ENCODE data around the gene SLC28A3. TPM values are rescaled to one million over a fixed set of nuclear protein-coding genes. Genes with fewer than 3 reads are reported as not detected.

The SLC28A3 gene
- total and polyA plus RNA-seq, 10 of the 15 experiments (the other 5 are each of a cell fraction or from before 2014, with no cell fraction given) = 0.03 to 0.39 (median 0.07) TPM; not detected in 2

GRCh38 chr9:84339503-84339902 is 1.1 kb downstream of the SLC28A3 start:
- H3K4me1 ChIP-seq (ENCODE audit: control insufficient read depth, insufficient read depth, low read length) = no peaks in the 10 kb centered on the region
- H2AFZ ChIP-seq (ENCODE audit: control insufficient read depth, low read depth, low read length) = no peak overlapping the region
- ChIA-PET SMC1A (ENCODE audit: uncharacterized antibody, unreplicated experiment) (no interaction called here), POLR2A (no interaction called here), RAD21 (ENCODE audit: unreplicated experiment) (no interaction called here), CTCF (no interaction called here)
- no peaks in the 10 kb centered on the region for H4K20me1 ChIP-seq (ENCODE audit: control insufficient read depth, insufficient read depth)
- no peak overlapping the region for H3K4me3 ChIP-seq
- no peak overlapping the region for H3K4me2 ChIP-seq (ENCODE audit: control insufficient read depth, insufficient read depth)
- H3K9me3 ChIP-seq (replicated peaks; ENCODE audit: control insufficient read depth, insufficient read depth, low read length) = no peaks in the 10 kb centered on the region
- WGBS (ENCODE audit: insufficient coverage, insufficient replicate concordance, low lambda C conversion rate, missing lambda C conversion rate) = 54% methylated on average over 2 of the region's 3 CpGs
- H3K36me3 ChIP-seq (ENCODE audit: control insufficient read depth in 2 of 2, insufficient read depth in 2 of 2, low read length in 1 of 2) = no peaks in the 10 kb centered on the region
- peaks cover 0 to under 1% of the 10 kb centered on the region in 2 experiments; a peak in 1 of 4 replicates for H3K27me3 ChIP-seq (replicated peaks in 1 of 2; ENCODE audit: control insufficient read depth in 2 of 2, insufficient read depth in 2 of 2, low read length in 1 of 2)
- no peak for FAIRE-seq
- BruUV-seq (replicated peaks) = no TSS peak
- H3K79me2 ChIP-seq (ENCODE audit: control insufficient read depth, insufficient read depth, low read length) = no peaks in the 10 kb centered on the region
- TF ChIP-seq TCF3 (IDR thresholded peaks at IDR 0.05; ENCODE audit: borderline replicate concordance, insufficient read depth, low read depth, low read length) (no peak), TCF12 (IDR thresholded peaks at IDR 0.05; ENCODE audit: low read depth, low read length) (no peak), KLF5 (IDR thresholded peaks at IDR 0.05; ENCODE audit: partially characterized antibody) (no peak), PAX5 (IDR thresholded peaks at IDR 0.05; ENCODE audit: borderline replicate concordance, low read depth, low read length) (no peak), NR2C2 (IDR thresholded peaks at IDR 0.05; ENCODE audit: borderline replicate concordance, control insufficient read depth, insufficient read length, low read depth) (no peak), REST (IDR thresholded peaks at IDR 0.05; ENCODE audit: low read depth, low read length) (no peak), ZNF24 (IDR thresholded peaks at IDR 0.05) (no peak), SKIL (IDR thresholded peaks at IDR 0.05; ENCODE audit: low read depth, poor library complexity, severe bottlenecking) (no peak), TCF7 (IDR thresholded peaks at IDR 0.05; ENCODE audit: borderline replicate concordance) (no peak), MEF2A (IDR thresholded peaks at IDR 0.05; ENCODE audit: insufficient read depth, low read depth, low read length) (no peak)
- H3K27ac ChIP-seq (ENCODE audit: control insufficient read depth, insufficient read depth) = no peak overlapping the region
- no peak for DNase-seq (ENCODE audit: low read depth, low spot score)
- no peak overlapping the region for H3K9ac ChIP-seq (ENCODE audit: control insufficient read depth, insufficient read depth, low read length)
- no peak for ATAC-seq
- intact Hi-C loops (cut with micrococcal nuclease; ENCODE audit: unreplicated experiment) = no loop called here
- in situ Hi-C loops (cut with MboI) = no loop called here

Data from GM12878 (cell line).